GM21360 (cell line): ENCODE results near the gene COQ9.

Experiments
- ATAC-seq: cut with Tn5 transposase; IDR thresholded peaks from one replicate; pipeline ENCODE4 v1.9.1; 2021; ENCODE audit warnings: mild to moderate bottlenecking, moderate library complexity; ENCODE audit not compliant: unreplicated experiment

COQ9 gene

DNA sequence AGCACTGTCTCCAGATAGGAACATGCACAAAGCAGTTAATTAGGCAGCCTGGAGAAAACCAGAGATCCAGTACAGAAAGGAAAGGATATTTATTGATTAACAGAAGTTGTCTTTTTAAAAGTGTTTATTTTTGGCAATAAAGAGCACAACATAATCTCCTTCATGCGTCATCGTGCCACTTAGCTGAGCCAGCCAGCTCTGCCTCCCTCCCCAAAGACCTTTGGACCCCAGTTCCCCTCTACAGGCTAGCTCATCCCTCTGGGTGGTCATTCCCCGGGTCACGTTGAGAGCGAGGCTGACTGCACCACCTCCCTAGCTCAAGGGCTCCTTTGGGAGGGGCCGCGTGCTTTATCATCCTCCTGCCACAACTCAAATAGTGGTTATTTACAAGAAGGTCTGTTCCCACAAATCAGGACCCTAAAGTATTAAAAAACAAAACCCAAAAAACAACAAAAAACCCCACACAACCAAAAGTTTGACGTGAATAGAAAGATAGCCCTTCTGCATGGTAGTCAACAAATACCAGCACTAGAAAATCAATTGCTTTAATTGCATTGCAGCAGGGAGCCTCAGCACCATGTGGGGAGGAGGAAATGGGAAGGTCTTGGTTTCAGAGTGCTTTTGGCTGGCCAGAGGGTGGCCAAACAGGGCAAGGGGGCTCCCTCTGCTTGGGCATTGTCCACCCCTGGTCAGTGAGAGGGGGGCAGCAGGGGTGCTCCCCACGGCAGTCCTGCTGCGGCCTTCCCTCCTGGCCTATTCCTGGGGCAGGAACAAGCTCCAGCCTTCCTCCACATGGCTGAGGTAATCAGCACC, 24.8 kb downstream of the COQ9 start:
- no peak for ATAC-seq

DNA sequence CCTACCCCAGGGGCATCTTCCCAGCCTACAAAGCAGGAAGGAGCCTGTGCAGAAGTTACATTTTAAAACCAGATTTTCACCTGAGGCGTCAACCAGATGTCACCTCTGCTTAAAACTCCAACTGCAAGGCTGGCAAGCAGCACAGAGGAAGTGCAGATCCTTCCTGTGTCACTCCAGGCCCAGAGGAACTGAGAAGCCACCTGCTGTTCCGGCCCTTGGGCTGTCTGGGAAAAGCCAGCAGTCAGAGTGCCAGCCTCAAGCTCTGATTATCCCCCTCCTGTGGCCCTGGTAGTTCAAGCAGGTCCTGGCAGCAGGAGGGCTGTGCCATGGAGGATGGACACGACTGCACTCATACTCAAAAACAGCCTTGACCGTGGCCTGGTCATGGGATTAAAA, 25.4 kb downstream of the COQ9 start:
- no peak for ATAC-seq

GRCh38 chr16:57473176-57473840, 26.0 kb downstream of the COQ9 start:
- ATAC-seq = no peak

- no peak for ATAC-seq
Observed at GRCh38 chr16:57473906-57474305, 26.6 kb downstream of the COQ9 start.

DNA sequence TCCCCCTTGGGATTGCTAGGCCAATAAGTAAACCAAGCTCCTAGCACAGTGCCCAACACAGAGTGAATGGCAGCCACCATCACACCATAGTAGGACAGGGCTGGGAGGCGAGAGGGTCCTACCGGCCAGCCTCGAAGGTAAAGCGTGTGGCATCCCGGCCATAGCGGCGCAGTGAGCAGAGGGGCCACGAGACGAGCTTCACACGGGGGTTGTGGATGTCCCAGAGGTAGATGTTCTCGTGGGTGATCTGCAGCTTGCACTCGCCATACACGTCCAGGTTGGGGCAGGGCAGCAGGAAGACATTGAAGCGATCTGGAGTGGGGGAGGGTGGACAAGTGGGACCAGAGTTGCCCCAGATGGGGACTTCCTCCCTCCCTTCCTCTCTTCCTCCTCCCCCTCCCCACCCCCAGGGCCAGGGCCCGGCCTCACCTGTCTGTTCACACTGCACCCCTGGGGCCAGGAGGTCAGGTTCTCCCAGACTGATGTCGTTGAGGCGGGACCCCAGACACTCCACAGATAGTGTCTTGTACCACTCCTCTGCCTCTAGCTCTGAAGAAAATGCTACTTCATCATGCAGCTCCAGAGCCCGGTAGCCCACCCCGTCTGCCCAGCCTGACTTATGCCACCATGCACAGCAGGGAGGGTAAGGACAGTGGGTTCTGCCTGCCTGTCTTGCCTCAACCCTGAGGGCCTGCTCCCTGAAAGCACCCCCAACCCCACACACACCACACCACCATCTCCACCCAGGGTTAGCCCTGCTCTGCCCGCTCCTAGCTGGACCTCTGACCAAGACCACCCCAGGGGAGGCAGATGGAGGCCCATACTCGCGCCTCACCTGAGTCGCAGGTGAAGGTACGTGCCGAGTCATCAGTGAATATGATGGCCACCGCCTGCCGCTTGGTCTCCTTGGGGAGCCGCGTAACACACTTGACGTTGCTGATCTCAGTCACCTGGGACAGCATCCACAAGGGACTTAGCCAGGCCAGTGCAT, 27.7 kb downstream of the COQ9 start:
- no peak for ATAC-seq

DNA sequence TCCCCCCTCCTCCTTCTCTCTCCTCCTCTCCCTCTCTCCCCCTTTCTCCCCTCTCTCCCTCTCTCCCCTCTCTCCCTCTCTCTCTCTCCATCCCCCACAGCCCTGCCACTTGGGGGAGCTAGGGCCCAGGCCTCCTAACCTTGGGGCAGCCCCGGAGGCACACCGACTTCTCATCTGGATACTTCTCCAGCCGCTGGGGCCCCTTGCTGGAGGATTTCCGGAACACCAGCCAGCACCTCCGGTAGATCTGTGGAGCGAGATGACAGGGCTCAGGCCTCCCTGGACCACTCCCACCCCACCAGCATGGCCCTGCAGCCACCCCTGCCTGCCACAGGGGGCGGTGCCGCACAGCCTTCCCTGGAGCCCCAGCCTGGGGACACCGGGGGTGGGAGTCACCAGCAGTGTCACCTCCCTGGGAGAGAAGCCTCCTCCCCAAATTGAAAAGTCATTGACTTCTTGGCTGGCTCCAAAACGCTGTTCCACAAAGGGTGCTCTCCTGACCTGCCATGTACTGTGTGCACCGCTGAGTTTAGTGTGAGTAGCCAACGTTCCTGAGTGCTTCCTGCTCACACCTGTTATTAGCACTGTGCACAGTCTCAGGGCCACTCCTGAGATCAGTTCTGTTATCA, 28.5 kb downstream of the COQ9 start:
- ATAC-seq = peak; percentile 86

DNA sequence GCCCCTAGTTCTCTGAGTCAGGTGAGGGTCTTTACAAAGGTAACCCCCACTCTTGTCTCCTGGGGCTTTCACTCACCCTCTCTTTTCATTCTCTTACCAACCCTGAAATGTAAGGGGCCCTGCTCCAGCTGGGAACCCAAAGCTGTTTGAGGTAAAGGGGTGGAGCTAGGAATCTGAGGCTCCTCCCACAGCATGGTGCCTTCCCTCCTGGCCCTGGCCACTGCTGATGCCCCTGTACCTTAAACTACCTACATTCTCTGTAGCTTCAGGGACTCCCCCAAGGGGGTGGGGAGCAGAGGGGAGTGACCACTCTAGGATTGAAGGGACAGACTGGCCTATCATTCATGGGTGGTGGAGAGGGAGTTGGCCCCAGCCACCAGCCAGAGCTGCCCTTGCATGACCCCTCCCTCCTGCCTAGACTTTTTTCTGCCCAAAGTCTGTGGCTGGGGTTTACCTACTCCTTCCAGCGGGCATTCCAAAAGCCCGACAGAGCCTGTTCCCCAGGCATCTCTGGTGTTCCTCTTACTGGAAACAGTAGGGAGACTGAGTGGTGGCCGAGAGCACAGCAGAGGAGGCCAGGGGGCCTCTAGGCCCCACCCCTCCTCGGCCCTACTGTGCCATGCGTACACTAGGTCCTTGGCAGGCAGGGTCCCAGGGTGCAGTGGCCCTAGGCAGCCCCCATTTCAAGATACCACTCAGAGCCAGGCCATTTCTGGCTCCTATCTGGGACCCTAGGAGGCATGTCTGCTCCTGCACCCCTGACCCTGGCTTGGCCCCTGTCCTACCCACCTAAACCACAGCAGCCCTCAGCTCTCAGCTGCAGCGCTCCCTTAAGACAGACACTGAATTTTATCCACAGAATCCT, 29.5 kb downstream of the COQ9 start:
- ATAC-seq = no peak

DNA sequence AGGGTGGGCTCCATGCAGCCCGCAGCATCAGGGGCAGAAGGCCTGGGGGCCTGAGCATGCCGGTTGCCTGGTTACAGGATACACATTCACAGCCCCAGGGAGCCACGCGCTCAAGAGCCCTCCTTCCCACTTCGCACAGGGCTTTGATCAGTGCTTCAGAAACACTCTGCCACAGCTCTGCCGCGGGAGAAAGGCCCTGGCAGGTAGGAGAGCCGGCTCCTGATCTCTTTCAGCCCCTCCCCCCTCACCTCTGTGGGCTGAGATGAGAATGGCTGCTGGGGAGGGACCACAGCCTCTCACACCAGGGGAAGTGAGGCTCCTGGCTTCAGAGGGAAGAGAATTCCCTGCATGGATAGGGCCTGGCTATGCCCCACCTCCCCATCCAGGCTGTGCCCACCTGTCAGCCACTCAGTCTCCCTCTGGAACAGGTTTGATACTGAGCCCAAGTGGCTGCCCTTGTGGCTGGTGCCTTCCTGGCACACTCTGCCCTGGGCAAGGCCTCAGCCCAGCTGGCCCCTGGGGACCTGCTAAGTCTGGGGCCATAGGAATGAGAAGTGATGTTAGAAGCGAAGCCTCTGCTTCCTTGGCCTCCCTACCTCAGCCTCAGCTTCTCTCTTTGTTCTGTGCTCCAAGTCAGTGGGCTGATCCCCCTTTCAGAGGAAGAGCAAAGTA, 30.4 kb downstream of the COQ9 start:
- ATAC-seq = no peak

DNA sequence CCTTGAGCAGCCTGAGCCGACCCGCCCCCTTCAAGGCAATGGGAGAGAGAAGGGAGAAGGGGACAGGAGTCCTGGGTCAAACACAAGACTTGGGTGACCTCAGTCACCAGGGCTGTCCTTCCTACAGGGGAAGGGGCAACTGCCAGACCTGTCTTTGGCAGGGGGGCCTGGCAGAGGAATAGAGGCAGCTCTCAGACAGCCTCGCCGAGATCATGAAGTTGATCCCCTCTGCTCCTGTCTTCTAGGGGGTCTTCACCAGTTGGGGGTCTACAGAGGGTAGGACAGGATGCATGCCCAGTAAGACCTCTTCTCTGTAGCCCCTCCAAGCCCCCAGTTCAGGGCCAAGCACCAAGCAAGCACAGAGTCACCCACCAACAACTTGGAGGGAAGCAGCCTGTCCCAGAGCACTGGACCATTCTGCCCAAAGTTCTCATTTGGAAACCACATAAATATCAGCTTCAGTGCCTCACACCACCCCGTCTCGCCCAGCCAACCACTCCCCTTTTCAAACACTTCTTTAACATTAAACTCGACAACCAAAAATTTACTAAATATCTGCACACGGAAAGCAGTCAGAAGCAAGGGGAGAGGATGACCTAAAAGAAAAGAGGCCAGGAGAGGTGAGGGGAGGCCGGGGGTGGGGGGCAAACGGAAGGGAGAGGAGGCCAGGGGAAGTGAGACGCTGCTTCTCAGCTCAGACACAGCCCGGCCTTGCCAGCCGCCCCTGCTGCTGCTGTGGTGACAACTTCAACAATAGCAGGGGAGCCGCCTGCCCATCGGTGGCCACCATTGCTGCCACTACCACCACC, 31.3 kb downstream of the COQ9 start:
- no peak for ATAC-seq

- ATAC-seq = no peak
Observed at GRCh38 chr16:57479205-57479975, 32.1 kb downstream of the COQ9 start.

GRCh38 chr16:57479976-57480753, 32.9 kb downstream of the COQ9 start:
- no peak for ATAC-seq

DNA sequence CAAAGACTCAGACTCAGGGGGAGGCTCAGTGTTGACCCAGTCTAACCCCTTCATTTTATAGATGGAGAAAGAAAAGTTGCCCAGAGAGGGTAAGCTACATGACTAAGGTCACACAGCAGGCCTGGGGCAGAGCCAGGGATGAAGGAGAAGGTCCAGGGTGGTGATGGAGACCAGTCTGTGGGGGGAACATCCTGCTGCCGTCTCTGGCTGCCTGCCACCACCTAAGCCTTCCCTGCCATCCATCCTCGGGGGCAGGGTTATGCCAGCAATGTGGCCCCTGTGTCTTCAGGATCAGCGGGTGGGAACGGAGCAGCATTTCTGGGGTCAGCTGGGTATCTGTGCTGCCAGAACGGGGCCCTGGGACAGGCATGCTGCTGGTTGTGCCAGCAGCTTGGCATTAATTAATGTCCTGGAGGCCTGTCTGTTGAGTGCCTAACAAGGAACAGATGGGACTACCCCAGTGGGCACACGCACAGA, 33.5 kb downstream of the COQ9 start:
- no peak for ATAC-seq

DNA sequence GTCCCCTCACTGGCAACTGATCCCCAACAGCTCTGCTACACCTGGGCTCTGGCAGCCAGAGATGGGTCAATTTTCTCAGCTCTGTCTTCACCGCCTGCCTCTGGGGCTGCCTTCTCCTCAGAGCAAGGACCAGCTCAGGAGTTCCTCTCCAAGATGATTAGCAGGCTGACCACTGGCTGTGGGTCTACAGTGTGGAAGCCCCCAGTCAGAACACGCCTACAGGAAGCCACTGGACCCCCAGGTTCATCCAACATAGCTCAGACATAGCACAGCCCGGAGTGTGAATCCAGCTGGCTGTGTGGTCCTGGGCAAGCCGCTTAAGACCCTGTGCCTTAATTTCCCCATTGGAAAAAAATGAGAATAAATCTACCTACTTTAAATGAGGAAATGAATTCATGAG, 34.1 kb downstream of the COQ9 start:
- no peak for ATAC-seq

GRCh38 chr16:57482845-57483545, 35.7 kb downstream of the COQ9 start:
- no peak for ATAC-seq

DNA sequence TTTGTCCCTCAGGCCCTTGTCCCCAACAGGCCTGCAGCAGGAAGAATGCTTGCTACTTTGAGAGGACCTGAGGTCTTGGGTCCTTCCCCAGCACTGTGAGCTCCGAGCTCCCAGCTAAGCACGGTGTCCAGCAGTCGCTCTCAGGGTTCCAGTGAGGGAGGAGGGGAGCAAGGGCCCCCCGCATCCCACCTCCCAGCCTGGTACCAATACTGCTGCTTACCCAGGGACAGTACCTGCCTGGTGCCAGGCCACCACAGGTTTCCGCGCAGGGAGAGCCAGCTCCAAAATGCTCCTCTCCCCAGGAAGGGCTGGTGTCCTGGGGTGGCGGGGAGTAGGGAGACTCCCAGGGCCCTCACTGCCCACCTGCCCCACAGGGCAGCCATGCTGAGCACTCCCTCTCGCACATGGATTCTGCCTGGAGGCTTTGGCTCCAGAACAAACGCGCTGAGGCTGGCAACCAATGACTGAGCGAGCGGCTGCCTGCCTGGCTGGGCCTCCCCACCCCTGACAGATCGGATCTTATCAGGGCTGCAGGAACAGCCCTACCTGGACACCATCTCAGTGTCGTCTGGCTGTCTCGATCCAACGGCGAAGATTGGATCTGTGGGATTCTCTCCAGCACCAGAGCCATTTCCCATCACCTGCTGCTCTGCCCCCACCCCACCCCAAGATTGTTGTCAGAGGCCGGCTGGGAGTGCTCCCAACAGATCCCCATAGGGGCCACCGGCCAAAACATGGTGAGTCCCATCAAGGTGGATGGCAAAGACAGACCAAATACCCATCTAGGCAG, 36.6 kb downstream of the COQ9 start:
- no peak for ATAC-seq
